HS-27A (cell line): ENCODE results near the gene TDRKH.

Experiments used
- DNase-seq: peaks from one replicate; pipeline ENCODE4 v3.0.0-alpha.2; 2012; ENCODE audit warnings: low read depth, missing footprints

Gene TDRKH, protein sequence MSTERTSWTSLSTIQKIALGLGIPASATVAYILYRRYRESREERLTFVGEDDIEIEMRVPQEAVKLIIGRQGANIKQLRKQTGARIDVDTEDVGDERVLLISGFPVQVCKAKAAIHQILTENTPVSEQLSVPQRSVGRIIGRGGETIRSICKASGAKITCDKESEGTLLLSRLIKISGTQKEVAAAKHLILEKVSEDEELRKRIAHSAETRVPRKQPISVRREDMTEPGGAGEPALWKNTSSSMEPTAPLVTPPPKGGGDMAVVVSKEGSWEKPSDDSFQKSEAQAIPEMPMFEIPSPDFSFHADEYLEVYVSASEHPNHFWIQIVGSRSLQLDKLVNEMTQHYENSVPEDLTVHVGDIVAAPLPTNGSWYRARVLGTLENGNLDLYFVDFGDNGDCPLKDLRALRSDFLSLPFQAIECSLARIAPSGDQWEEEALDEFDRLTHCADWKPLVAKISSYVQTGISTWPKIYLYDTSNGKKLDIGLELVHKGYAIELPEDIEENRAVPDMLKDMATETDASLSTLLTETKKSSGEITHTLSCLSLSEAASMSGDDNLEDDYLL

GRCh38 chr1:151790071-151790939 is at the start of gene TDRKH:
Gene TDRKH (minus strand): TSS chr1:151790500. CDS start chr1:151783022, 7,478 bp downstream.
- peak; percentile 93 for DNase-seq

GRCh38 chr1:151839457-151840403 is 49.4 kb upstream of the TDRKH start, which contains the start of gene C2CD4D:
Gene C2CD4D (minus strand): TSS chr1:151839820. CDS start chr1:151838989, 831 bp downstream.
- DNase-seq = no peak

- no peak for DNase-seq
Observed at GRCh38 chr1:151839082-151839412, 48.7 kb upstream of the TDRKH start.

DNA sequence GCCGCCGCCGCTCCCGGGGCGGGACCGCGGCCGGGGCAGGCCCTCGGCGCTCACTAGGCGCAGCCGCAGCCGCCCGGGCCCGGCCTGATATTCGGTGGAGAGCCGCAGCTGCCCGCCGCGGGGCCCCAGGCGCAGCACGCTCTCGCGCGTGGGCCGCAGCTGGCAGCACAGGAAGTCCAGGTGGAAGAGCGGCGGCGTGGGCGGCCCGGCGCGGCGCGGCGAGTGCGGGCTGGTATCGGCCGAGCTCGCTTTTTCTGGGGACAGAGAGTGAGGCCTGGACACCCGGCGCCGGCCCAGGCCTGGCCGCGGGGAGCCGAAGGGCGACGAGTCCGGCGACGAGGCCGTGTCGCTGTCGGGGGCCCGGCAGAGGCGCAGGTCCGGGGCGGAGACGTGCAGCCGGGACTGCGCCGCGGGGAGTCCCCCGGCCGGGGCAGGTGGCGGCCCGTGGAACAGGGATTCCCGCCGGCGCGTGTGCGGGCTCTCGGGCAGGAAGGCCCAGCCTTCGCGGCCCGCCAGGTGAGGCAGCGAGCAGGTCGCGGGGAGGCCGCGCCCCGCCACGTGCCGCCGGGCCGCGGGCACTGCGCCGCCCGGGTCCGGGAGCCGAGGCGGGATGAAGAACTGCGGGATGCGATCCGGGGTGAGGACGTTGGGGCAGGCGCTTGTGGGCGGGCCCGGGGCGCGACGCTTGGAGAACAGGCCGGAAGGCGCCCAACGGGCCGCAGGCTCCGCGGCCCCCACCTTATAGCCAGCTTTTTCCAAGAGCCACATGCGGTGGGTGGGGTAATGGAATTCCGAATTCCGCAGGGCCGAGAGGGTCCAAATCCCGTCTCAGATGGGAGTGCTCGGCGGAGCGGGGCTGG is 48.2 kb upstream of the TDRKH start:
- DNase-seq = no peak

DNA sequence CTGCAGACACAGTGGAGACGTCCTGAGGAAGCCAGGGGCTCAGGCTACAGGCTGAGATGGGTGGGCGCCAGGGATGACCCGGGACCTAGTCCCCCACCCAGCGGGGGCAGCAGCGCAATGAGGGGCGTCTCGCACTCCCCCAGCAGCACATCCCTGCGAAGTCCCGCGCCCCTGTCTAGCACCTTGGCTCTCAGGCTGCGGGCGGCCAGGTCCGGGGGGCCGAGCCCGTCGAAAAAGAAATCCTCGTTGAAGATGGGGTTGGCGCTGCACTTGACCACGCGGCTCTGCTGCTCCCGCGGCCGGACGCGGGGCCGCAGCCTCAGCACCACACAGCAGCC is 47.6 kb upstream of the TDRKH start:
- DNase-seq = no peak

DNA sequence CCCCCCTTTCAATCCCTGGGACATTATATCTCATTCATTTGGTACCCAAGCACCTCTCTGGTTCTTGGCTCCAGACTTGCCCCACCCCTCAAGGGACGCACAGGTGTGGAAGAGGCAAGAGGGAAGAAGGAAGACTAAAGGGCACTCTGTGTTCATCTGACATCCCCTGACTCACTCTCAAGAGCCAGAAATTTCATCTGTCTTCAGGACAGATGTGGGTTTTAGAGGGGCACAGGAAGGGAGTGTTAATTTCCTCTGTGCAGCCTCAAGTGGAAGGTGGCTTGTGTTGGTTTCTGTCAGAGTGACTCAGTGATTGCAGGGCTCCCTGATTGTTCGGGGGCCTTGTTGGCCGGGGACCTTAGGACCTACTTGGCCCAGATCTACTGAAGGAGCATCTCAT is 46.9 kb upstream of the TDRKH start:
- no peak for DNase-seq

GRCh38 chr1:151835596-151835995 is 45.3 kb upstream of the TDRKH start:
- no peak for DNase-seq

GRCh38 chr1:151834239-151834638 is 43.9 kb upstream of the TDRKH start:
- no peak for DNase-seq

- DNase-seq = no peak
Observed at GRCh38 chr1:151833172-151833900, 43.0 kb upstream of the TDRKH start.

DNA sequence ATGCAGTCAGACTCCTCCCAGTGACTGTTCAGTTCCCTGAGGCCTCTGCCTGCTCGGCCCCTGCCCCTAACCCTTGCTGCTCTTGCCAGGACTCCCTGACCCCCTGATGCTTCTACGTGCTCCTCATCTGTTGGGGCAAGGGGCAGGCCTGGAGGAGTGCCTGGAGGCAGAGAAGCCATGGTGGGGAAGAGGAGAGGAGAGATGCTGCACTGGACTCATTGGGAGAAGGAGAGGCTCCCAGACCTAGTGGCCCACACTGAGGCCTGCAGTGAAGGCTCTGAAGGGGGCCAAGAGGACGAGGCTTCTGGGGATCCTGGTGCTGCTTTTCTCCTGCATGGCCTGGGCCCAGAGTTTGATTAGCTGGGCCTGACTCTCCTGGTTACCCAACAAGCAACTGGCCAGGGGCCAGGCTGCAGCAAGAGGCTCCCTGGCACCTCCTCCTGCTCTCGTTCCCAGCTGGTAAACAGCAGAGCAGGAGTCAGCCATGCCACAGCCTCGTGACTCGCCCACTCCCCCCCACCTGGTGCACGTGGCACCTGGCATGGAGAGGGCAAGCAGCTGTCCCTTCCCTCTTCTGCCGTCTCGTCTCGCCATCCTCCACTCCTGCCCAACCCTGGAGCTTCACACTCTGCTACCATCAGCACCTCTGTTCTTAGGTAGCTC is 42.1 kb upstream of the TDRKH start:
- DNase-seq = no peak

GRCh38 chr1:151831605-151832004 is 41.3 kb upstream of the TDRKH start, which contains the start of gene RORC:
Gene RORC (minus strand): TSS chr1:151831802. CDS start chr1:151831764, 38 bp downstream.
- no peak for DNase-seq

DNA sequence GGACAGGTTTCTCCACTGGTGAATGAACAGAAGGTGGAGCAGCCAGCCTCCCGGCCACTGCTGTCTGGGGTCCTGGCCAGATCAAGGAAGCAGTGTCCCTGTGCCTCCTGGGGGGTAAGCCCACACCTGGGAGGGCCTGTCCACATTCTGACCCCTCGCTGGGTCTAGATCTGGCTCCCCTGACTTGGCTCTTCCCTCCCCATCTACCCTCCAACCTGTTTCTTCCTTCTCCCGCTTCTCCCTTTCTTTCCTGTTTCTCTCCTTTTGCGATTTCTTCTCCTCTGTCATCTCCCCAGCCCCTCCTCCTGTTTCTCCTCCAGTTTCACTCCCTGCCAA is 40.9 kb upstream of the TDRKH start:
- DNase-seq = no peak

DNA sequence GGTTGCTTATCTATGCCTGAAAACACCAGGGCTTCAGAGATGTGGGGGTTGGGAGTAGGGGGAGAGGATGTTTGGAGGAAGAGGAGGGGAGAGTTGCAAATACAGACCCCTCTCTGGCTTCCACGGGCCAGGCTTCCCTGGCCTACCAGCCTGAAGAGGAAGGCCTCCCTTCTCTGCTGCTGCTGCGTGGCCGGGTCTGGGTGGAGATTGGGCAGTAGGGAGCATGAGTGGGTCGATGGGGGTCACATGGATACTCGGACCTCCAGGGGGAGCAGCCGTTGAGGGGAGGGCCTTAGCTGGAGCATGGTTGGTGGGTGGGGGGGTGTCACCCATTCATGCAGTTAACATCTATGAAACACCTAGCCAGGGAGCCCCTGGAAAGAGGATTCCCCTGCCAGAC is 39.8 kb upstream of the TDRKH start:
- no peak for DNase-seq

DNA sequence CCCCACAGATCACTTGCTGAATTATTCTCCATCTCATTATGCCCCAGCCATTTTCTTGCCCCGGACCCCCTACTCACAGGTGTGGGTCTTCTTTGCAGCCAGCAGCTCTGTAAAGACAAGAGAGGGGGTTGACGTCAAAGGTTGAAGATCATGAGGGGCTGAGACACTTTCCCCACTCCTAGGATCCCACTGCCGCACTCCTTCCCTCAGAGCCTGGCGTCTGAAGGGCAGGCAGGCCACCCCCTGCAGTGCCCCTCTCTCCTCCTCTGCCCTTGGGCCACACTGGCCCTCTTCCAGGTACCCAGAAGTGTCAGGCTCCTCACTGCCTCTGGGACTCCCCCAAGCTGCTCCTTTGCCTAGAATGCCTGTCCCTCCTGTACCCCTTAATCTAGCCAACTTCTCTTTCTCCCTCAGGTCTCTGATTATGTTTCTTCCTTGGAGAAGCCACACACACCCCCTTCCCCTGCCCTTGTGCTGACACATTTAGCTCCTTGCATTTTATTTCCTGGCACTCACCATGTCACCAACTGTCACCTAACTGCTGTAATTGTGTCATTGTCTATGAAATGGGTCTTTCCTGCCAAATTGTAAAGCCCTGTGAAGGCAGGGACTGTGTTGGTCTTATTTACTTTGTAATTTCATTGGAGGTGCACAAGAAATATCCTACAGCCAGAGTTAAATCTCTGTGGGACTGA is 39.2 kb upstream of the TDRKH start:
- no peak for DNase-seq

GRCh38 chr1:151828921-151829320 is 38.6 kb upstream of the TDRKH start:
- DNase-seq = no peak

- no peak for DNase-seq
Observed at GRCh38 chr1:151827853-151828252, 37.6 kb upstream of the TDRKH start.

DNA sequence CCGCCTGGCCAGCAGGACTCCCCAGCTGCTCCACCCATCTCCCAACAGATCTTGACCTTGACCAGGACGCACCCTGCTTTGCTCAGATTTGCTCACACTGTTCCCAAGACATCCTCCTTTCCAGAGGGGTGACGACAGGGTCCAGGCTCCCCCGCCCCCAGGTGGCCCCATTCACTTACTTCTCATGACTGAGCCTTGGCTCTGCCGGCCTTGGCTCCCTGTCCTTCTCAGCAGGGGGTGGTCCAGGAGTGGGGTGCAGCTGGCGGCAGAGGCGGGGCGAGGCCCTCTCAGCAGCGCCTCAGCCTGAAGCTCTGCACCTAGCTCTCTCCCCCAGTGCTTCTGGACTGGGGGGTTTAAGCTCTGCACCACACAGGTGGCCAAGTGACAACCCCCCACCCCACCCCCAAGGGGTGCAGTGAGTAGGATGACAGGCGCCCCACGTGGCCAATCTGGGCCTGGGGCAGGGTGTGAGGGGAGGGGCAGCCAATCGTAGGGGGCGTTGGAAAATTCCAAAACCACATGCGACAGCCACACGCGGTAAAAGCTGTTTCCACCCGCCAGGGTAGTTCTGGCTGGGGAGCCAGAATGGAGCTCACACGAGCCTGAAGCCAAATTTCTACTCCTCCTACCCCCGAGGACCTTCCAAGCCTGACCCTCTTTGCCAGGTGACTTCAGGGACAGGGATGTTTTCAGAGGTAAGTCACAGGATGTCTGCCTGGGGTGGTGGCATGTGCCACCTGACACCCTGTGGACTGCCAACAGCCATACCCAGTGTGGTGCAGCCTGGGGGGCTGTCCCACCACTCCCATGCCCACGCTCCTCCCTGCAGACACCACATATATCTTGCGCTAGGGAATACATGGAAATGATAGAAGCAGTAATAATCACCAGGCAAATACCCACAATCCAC is 35.7 kb upstream of the TDRKH start:
- DNase-seq = no peak

DNA sequence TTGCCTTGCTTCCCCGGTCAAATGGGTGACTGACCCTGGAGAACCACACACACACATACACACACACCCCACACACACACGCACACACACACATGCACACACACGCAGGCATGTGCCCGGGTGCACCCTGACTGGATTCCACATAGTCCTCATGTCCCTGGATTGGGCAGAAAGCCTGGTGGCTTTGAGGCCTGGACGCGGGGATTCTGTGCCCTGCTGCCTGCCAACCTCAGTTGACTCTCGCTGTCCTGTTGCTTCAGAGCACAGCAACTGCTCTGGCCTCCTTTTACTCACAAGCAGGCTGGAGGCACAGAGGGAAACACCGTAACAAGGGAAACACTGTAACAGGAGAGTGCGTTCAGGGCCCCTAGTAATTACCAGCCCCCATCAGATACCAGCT is 34.9 kb upstream of the TDRKH start:
- no peak for DNase-seq
